Cerebellar cortex (tissue), 1 donor: Measurements from ENCODE around the gene ENTHD1.

Experiments
- DNase-seq: peaks from one replicate; pipeline ENCODE4 v3.0.0-alpha.2; 2015; ENCODE audit warnings: low spot score

The ENTHD1 gene

GRCh38 chr22:39713799-39714290 lies 179.7 kb downstream of the ENTHD1 start:
- DNase-seq = no peak

GRCh38 chr22:39712751-39713525 lies 180.6 kb downstream of the ENTHD1 start:
- no peak for DNase-seq

GRCh38 chr22:39712081-39712480 lies 181.5 kb downstream of the ENTHD1 start:
- no peak for DNase-seq

DNA sequence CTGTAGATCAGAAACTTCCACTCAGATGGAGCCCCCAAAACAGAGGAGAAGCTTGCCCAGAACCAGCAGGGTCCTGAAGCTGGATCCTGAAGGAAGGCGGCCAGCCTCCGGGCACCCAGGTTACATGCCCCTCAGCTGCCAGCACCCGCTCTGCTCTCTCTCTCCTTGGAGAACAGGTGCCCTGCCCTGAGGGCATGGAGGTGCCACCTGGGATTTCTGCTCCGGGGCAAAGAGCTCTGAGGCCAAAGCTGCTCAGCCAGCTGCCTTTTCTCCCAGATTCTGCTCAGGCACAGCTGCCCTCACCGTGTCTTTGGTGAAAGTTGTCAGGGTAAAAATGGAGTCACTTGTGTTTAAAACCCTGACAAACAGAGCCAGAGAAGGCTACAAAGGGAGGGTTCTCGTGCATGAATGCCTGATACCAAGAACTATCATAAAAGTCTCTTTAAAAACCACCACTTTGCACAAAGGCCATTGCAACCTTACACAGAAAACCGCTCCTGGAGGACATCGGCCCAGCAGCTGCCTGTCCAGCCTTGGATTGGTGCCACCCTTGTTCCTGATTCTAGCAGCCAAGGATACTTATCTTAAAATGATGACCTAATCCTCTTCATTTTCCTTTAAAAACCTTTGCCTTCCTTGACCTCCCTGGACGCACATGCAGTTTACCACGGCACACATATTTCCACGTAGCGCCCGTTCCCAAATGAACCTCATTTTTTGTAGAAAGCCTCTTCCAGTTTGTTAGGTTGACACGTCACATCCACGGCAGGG lies 183.0 kb downstream of the ENTHD1 start:
- DNase-seq = no peak

- DNase-seq = no peak
These were observed 185.7 kb downstream of the ENTHD1 start for GRCh38 chr22:39707816-39708215.

- no peak for DNase-seq
These were observed 186.2 kb downstream of the ENTHD1 start for GRCh38 chr22:39707351-39707750.

DNA sequence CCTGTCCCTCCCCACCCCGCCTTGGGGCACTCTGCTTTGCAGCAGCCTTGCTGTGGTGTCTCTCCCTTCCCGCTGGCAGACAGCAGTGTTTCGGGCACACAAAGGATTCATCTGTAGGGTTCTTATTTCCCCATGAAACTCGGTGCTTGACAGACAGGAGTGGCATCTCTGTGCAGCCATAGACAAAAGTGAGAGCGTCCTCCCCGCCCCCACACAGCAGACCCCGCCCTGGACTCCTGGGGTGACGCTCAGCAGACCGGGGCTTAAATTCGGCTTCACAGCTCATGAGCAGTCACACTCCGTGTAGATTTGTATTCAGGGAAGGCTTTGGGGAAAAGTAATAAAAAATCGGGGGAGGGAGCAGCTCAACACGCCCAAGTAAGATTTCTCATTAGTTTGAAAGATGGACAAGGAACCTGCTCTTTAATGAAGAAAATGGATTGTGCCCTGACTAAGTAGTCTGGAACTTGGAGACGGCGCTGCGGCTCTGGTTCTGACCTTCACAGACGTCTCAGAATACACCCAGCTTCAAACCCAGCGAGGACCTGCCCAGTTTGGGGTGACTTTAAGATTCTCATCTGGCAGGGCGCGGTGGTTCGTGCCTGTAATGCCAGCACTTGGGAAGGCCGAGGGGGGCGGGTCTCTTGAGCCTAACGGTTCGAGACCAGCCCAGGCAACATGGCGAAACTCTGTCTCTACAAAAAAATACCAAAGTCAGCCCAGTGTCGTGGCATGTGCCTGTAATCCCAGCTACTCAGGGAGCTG lies 187.0 kb downstream of the ENTHD1 start:
- no peak for DNase-seq

GRCh38 chr22:39705386-39705785 lies 188.2 kb downstream of the ENTHD1 start:
- no peak for DNase-seq

- DNase-seq = no peak
These were observed 189.5 kb downstream of the ENTHD1 start for GRCh38 chr22:39703928-39704639.

- no peak for DNase-seq
These were observed 190.5 kb downstream of the ENTHD1 start for GRCh38 chr22:39703091-39703490.

DNA sequence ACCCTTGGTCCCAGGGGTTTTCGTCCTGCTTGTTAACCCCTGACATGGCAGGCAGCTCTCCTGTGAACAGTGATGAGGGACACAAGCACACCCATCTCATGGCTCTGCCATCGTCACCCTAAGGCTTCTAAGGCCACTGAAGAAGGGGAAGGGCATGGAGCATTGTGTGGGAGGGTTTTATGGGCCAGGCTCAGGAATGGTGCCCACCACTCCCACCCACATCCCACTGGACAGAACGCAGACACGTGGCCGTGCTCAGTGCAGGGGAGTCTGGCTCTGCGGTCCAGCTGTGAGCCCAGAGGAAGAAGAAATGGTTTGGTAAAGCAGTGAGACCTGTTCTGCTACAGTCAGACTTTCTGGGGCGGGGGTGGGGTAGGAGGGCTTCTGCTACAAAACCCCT lies 193.0 kb downstream of the ENTHD1 start:
- no peak for DNase-seq

- peak; percentile 42 for DNase-seq
These were observed 193.8 kb downstream of the ENTHD1 start for GRCh38 chr22:39699631-39700360.

GRCh38 chr22:39697790-39698430 lies 195.7 kb downstream of the ENTHD1 start:
- no peak for DNase-seq

- DNase-seq = no peak
These were observed 199.5 kb downstream of the ENTHD1 start for GRCh38 chr22:39693943-39694500.
